CD4-positive, alpha-beta T cell treated with Interleukin-15 for 4 hours (primary cell): ENCODE measurements around the gene TMEM92.

Source experiments
- DNase-seq: peaks from one replicate; pipeline ENCODE4 v3.0.0-alpha.2; 2020; ENCODE audit warnings: low spot score

The TMEM92 gene

DNA sequence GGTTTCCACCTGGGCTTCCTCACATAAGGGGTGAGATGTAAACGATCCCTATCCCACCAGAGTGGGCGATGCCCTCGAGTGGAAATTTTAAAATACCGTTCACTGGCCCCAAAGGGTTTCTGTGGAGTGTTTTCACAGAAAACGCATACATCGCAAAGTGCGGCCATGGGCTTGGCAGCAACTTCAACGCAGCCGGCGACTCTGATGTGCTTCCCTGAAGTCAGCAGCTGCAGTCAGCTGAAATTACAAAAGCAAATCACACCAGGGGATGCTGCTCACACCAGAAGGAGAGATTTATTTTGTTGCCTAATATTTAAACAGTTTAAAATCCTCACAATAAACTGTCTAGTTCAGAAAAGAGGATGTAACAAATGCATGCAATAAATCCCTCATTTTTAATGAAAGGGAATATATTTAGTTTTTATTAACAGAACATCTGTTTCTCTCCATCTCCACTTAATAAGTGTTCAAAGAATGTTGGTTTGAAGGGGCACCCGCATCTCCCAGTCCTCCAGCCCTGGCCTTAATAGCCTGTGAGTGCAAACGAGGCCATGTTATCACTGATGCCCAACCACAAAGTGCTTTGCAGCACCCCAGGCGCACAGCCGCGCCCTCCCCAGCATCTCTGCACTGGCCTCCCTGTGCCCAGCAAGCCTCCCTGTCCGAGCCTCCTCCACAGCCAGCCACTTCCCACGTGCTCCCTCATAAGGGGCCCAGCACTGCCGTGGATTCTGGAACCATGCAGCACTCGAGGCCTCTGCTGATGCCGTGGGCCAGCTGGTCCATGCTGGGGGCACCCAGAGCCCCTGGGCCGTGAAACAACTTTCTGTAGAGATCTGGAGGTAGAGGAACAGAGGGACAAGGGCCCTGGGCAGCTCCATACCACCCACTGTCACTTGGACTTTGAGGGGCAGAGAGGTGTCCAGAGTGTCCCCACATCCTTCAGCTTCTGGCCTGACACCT is 54.4 kb downstream of the TMEM92 start:
- DNase-seq = no peak

DNA sequence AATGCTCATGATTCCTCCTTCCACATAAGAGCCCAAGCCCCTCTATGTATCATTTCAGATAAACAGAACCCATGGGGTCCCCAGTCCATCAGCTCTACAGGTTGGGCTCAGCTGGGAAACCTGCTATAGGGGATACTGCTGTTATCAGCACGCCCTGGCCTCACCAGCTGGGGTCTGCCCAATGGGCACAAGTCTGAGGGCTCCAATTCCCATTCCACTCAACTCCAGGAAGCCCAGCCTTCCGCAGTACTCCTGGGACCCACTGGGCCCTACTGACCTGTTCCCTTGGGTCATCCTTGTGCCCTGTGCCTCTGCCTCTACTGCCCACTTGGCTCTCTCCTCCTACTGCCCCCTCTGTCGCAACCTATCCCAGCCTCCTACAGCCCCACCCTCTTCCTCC is 55.5 kb downstream of the TMEM92 start:
- no peak for DNase-seq

- DNase-seq = no peak
Observed at GRCh38 chr17:50330151-50330775, 56.0 kb downstream of the TMEM92 start.
